Left ventricle myocardium inferior (tissue), 1 donor: Measurements from ENCODE around the gene NCOR2. TPM values are rescaled to one million over a fixed set of nuclear protein-coding genes. Genes with fewer than 3 reads are reported as not detected.

Experiments
- DNase-seq: peaks from one replicate; pipeline ENCODE4 v3.0.0-alpha.2; 2020
- H3K27ac ChIP-seq: fragments of 200-600 bp; replicated peaks from 2 replicates; pipeline ENCODE4 v1.8.0; 2021
- H3K27me3 ChIP-seq: fragments of 200-600 bp; 2 replicates; pipeline ENCODE4 v1.8.0; 2021; ENCODE audit warnings: low read depth
- H3K36me3 ChIP-seq: fragments of 200-600 bp; 2 replicates; pipeline ENCODE4 v1.8.0; 2021
- H3K4me1 ChIP-seq: fragments of 200-600 bp; 2 replicates; pipeline ENCODE4 v1.8.0; 2021
- H3K4me3 ChIP-seq: fragments of 200-600 bp; 2 replicates; pipeline ENCODE4 v1.8.0; 2021; ENCODE audit warnings: mild to moderate bottlenecking, moderate library complexity
- H3K9me3 ChIP-seq: fragments of 200-600 bp; replicated peaks from 2 replicates; pipeline ENCODE4 v1.8.0; 2021
- CTCF ChIP-seq: fragments of 200-600 bp; IDR thresholded peaks from 2 replicates; pipeline ENCODE4 v1.8.0; 2021; ENCODE audit warnings: antibody characterized with exemption, mild to moderate bottlenecking, borderline replicate concordance
- intact Hi-C: fragments of 100-400 bp; cut with micrococcal nuclease; formaldehyde crosslinking; loops from one replicate; pipeline ENCODE4 v1.11.0; 2022
- total RNA-seq: library from RNA; stranded (reverse); fragmentation: NEBNext Ultra II Directional; extraction: Animal tissue kit (Norgen Biotek cat#: 25700); gene quantifications from one replicate; pipeline ENCODE4 v1.2.1, GENCODE V29; 2021
- donor health status: DM: no; HTN: yes; CAD: no; lungs with severe emphysema.

The NCOR2 gene
- total RNA-seq, 1 donor from 2014 or later = 152 TPM

- Histone ChIP-seq H3K36me3 (no peaks in the 10 kb centered on the region), H3K4me3 (no peak overlapping the region), H3K27me3 (no peaks in the 10 kb centered on the region), H3K27ac (no peak overlapping the region), H3K4me1 (peaks cover 90% of the 10 kb centered on the region), H3K9me3 (peaks cover 4% of the 10 kb centered on the region)
- TF ChIP-seq CTCF = no peak
- intact Hi-C loops = no loop called here
- DNase-seq = no peak
Observed at GRCh38 chr12:124559182-124560017, 8.0 kb downstream of the NCOR2 start.

GRCh38 chr12:124558313-124558712, 9.1 kb downstream of the NCOR2 start:
- no peak for TF ChIP-seq CTCF
- intact Hi-C loops = no loop called here
- peak overlapping the region; percentile 52 for H3K27ac ChIP-seq

DNA sequence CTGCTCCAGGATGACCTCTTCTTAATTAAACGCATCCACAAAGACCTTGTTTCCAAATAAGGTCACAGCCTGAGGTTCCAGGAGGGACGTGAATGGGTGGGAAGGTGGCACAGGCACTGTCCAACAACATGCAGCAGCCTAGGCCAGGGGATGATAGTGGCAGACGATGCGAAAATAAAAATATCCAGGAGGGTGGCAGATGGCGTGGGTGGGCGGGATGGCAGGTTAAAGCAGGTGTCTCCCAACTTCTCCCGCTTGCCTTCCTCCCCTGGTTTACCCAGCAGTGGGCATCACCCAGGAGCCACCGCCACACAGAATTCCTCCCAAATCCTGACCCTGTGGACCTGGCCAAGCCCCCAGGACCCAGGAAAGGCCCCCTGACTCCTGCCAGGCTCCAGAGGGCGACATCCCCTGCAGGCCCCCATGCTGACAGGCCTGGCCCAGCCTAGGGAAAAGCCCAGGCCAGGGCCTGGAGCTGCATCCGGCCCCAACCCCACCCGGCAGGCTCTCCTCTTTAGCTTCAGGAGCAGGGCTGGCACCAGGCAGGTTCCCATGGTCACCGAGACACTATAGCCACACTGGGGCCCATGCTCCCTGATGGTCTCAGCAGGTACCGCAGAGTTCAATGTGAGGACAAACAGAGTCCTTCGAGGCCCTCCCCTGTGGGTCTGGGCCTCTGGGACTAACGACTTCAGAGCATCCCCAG, 9.7 kb downstream of the NCOR2 start:
- no peak for DNase-seq
- intact Hi-C loops = no loop called here
- peaks cover 4% of the 10 kb centered on the region for H3K9me3 ChIP-seq
- no peak overlapping the region for H3K4me3 ChIP-seq
- H3K27me3 ChIP-seq = no peaks in the 10 kb centered on the region
- H3K4me1 ChIP-seq = peaks cover 87% of the 10 kb centered on the region
- no peak for TF ChIP-seq CTCF
- H3K27ac ChIP-seq = peak overlapping the region; percentile 52
- no peaks in the 10 kb centered on the region for H3K36me3 ChIP-seq

More at GRCh38 chr12:124558313-124558712, 9.1 kb downstream of the NCOR2 start:
- Histone ChIP-seq H3K9me3 (peaks cover 4% of the 10 kb centered on the region), H3K4me1 (peaks cover 90% of the 10 kb centered on the region), H3K27me3 (no peaks in the 10 kb centered on the region), H3K4me3 (no peak overlapping the region), H3K36me3 (no peaks in the 10 kb centered on the region)
- no peak for DNase-seq

- TF ChIP-seq CTCF = no peak
- Histone ChIP-seq H3K4me1 (peaks cover 87% of the 10 kb centered on the region), H3K36me3 (no peaks in the 10 kb centered on the region), H3K9me3 (peaks cover 4% of the 10 kb centered on the region), H3K4me3 (no peak overlapping the region), H3K27ac (peak overlapping the region; percentile 52), H3K27me3 (no peaks in the 10 kb centered on the region)
- intact Hi-C loops = no loop called here
- no peak for DNase-seq
Observed at GRCh38 chr12:124556896-124557501, 10.4 kb downstream of the NCOR2 start.

DNA sequence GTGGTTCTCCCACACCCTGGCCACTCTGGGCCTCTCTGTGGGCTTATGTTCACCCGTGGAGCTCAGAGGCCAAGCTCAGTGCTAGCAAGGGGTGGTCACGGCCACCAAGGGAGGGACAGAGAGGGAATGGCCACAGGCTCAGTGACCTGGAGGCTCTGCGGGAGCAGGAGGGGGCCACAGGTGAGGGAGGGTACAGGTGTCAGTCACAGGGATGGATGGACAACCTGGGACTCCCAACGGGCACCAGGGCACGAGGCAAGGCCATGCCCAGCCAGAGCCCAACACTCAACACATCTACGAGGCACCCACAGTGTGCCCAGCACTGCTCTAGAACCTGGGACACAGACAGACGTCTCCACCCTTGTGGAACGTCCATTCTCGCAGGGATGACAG, 11.3 kb downstream of the NCOR2 start:
- Histone ChIP-seq H3K4me1 (peaks cover 87% of the 10 kb centered on the region), H3K27me3 (no peaks in the 10 kb centered on the region), H3K9me3 (peaks cover 4% of the 10 kb centered on the region), H3K27ac (no peak overlapping the region), H3K36me3 (no peaks in the 10 kb centered on the region), H3K4me3 (no peak overlapping the region)
- TF ChIP-seq CTCF = no peak
- no peak for DNase-seq
- intact Hi-C loops = no loop called here
